PFSK-1 (cell line): ENCODE measurements around the gene RAB30.

ENCODE experiments used
- POLR2AphosphoS5 ChIP-seq: IDR thresholded peaks from 2 replicates; pipeline ENCODE4 v1.6.1; 2012; ENCODE audit warnings: low read depth, mild to moderate bottlenecking, control low read depth, low read length, moderate library complexity
- REST ChIP-seq, 2 experiments: IDR thresholded peaks; 2 replicates each; pipeline versions ENCODE4 v1.6.1 to v1.8.0; 2011 to 2012; ENCODE audit warnings: low read depth in 2 of 2, low read length in 2 of 2, control low read depth in 1 of 2, inconsistent platforms in 1 of 2, mild to moderate bottlenecking in 1 of 2, moderate library complexity in 1 of 2; ENCODE audit not compliant: insufficient read depth in 1 of 2
- SIN3A ChIP-seq: IDR thresholded peaks from 2 replicates; pipeline ENCODE4 v1.6.1; 2012; ENCODE audit warnings: mild to moderate bottlenecking, low read length, moderate library complexity, borderline replicate concordance; ENCODE audit not compliant: insufficient read depth
- TAF1 ChIP-seq: IDR thresholded peaks from 2 replicates; pipeline ENCODE4 v1.6.1; 2012; ENCODE audit warnings: low read length, control low read depth, borderline replicate concordance; ENCODE audit not compliant: insufficient read depth

- TF ChIP-seq POLR2AphosphoS5 (no peak), TAF1 (no peak), REST (IDR thresholded peaks at IDR 0.05; ENCODE audit: insufficient read depth in 1 of 2, low read depth in 2 of 2, low read length in 2 of 2) (no peak), SIN3A (no peak)
Measured at GRCh38 chr11:82981852-82982251, 89.8 kb downstream of the RAB30 start.
